Type B pancreatic cell (in vitro differentiated cells): ENCODE measurements around the gene SYT7. TPM values are rescaled to one million over a fixed set of nuclear protein-coding genes. Genes with fewer than 3 reads are reported as not detected.

ENCODE experiments used
- DNase-seq: peaks from one replicate; pipeline ENCODE4 v3.0.0; 2021; ENCODE audit warnings: mixed read lengths; ENCODE audit not compliant: unreplicated experiment; ENCODE audit errors: extremely low spot score
- H3K27ac Mint-ChIP-seq: 2 replicates; pipeline ENCODE4 v1.8.0; 2021; ENCODE audit warnings: mild to moderate bottlenecking, mixed read lengths
- H3K27me3 Mint-ChIP-seq: 2 replicates; pipeline ENCODE4 v1.8.0; 2021; ENCODE audit warnings: mixed read lengths
- H3K36me3 Mint-ChIP-seq: 2 replicates; pipeline ENCODE4 v1.8.0; 2021; ENCODE audit warnings: mixed read lengths
- H3K4me1 Mint-ChIP-seq: one replicate; pipeline ENCODE4 v1.8.0; 2021; ENCODE audit warnings: mixed read lengths; ENCODE audit not compliant: unreplicated experiment
- H3K4me3 Mint-ChIP-seq: 2 replicates; pipeline ENCODE4 v1.8.0; 2021; ENCODE audit warnings: mild to moderate bottlenecking, mixed read lengths
- H3K9me3 Mint-ChIP-seq: 2 replicates; pipeline ENCODE4 v1.8.0; 2021; ENCODE audit warnings: mixed read lengths
- total RNA-seq: library from RNA; stranded (reverse); gene quantifications from 2 replicates; pipeline ENCODE4 v1.2.1, GENCODE V29; 2021; ENCODE audit warnings: low replicate concordance
- TF ChIP-seq, protein P1 (sequence below): fragments of 200-600 bp; sonication (generic); conservative IDR thresholded peaks from 2 replicates; pipeline ENCODE4 v1.5.0; 2021; ENCODE audit warnings: antibody characterized with exemption, mild to moderate bottlenecking

The SYT7 gene
- total RNA-seq, 1 donor from 2014 or later = 26.5 TPM

DNA sequence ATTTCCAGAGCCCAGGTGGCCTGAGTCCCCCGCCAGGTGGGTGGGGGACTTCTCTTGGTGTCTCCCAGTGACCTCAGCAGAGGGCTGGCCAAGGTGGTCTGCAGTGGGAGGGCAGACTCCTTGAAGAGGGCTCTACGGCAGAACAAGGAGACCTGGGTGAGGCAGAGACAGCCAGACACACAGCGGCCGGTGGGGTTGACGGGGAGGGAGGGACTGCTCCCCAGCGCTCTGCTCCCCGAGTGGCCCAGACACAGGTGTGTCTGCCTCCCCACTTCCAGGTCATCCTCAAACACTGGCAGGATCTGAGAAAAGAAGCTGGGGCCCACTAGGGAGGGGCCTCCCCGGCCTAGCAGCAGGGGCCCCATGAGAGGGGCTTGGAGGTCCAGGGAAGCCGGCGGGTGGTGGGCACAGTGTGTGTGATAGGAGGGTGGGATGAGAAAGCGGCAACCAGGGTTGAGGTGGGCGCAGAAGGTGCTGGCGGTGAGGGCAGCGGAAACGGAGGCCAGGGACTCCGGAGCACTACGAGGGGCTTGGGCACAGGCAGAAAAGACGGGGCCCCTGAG, 30.1 kb downstream of the SYT7 start:
- no peak for DNase-seq
- TF ChIP-seq, protein P1, sequence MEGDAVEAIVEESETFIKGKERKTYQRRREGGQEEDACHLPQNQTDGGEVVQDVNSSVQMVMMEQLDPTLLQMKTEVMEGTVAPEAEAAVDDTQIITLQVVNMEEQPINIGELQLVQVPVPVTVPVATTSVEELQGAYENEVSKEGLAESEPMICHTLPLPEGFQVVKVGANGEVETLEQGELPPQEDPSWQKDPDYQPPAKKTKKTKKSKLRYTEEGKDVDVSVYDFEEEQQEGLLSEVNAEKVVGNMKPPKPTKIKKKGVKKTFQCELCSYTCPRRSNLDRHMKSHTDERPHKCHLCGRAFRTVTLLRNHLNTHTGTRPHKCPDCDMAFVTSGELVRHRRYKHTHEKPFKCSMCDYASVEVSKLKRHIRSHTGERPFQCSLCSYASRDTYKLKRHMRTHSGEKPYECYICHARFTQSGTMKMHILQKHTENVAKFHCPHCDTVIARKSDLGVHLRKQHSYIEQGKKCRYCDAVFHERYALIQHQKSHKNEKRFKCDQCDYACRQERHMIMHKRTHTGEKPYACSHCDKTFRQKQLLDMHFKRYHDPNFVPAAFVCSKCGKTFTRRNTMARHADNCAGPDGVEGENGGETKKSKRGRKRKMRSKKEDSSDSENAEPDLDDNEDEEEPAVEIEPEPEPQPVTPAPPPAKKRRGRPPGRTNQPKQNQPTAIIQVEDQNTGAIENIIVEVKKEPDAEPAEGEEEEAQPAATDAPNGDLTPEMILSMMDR = no peak
- Mint-ChIP-seq H3K27me3 (peaks cover 24% of the 10 kb centered on the region), H3K4me1 (peaks cover 37% of the 10 kb centered on the region), H3K27ac (no peak overlapping the region), H3K4me3 (no peak overlapping the region), H3K9me3 (no peaks in the 10 kb centered on the region), H3K36me3 (no peaks in the 10 kb centered on the region)

DNA sequence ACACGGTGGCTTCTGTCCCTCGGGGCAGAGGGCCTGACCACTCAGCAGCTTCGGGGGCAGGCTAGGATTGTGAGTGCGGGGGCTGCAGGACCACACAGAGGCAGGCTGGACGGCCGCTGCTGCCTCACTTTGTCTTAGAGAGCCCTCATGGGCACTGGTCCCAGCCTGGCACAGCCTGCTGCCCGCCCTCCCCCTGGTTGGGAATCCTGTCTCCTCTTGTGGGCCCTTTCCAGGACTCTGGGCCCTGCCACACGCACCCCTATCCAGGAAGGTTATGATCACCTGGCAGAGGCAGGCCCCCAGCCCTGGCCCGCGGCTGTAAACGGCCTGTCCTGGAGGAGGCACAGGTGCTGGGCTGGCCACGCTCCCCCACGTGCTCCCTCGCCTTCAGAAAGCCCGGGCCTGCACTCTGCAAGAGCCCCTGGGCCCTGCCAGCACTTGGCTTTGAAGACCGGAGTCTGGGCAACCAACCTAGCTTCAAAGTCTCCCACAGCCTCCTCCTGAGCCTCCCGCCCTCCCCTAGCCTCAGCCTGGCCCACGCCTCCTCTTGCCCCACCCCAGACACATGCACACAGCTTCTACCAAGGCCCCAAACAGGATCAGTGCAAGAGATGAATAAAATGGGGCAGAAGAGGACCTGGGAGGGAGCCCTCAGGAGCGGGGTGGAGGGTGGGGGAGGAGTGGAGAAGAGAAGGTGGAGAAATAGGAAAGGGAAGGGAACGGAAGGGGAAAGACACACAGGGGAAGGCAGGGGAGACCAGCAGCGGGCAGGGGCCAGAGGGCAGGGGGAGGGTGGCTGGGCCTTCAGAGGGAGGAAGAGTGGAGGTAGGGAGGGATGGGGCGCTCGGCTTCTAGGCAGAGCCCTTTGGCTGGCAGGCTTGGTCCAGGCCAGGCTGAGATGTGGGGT, 31.0 kb downstream of the SYT7 start:
- H3K27ac Mint-ChIP-seq = no peak overlapping the region
- no peak for DNase-seq
- TF ChIP-seq, protein P1 = no peak
- H3K36me3 Mint-ChIP-seq = no peaks in the 10 kb centered on the region
- no peak overlapping the region for H3K4me3 Mint-ChIP-seq
- no peaks in the 10 kb centered on the region for H3K9me3 Mint-ChIP-seq
- peaks cover 40% of the 10 kb centered on the region for H3K4me1 Mint-ChIP-seq
- H3K27me3 Mint-ChIP-seq = peaks cover 19% of the 10 kb centered on the region

DNA sequence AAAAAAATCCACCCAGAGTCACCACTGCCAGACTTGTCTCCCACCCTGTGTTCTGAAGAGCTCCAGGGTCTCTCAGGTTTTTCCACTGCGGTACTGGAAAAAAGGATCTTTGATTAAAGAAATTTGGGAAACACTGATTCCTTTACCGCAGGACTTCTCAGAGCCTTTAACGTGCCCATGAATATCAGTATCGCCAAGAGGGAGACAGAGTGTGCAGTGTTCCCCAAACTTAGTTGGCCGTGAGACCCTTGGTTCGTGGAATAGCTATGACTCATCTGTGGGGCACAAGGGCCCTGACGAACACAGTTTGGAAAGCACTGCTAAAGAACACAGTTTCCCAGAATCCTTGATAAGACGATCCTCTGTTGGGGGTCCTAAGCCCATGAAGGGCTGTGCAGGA, 31.7 kb downstream of the SYT7 start:
- no peaks in the 10 kb centered on the region for H3K9me3 Mint-ChIP-seq
- no peak overlapping the region for H3K4me3 Mint-ChIP-seq
- TF ChIP-seq, protein P1 = no peak
- no peaks in the 10 kb centered on the region for H3K36me3 Mint-ChIP-seq
- H3K4me1 Mint-ChIP-seq = peaks cover 35% of the 10 kb centered on the region
- H3K27ac Mint-ChIP-seq = no peak overlapping the region
- no peak for DNase-seq
- peaks cover 14% of the 10 kb centered on the region for H3K27me3 Mint-ChIP-seq

DNA sequence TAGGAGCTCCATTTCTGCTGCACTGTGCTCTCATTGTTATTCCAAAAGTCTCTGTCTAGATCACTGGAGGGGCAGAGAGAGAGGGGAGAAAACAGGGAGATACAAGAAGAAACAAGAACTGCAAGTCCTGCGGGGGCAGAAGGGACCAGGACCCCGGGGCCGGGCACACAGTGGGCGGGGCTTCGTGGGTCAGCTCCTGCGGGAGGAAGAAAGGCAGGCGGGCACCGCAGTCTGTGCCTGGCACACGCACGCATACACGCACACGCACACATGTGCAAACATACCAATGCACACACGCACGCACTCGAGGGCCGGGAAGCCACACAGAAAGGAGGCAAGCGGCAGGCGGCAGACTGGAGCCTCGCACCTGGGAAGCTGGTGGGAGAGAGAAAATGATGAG, 33.6 kb downstream of the SYT7 start:
- H3K27me3 Mint-ChIP-seq = no peaks in the 10 kb centered on the region
- peaks cover 16% of the 10 kb centered on the region for H3K4me1 Mint-ChIP-seq
- H3K36me3 Mint-ChIP-seq = no peaks in the 10 kb centered on the region
- no peak overlapping the region for H3K27ac Mint-ChIP-seq
- H3K4me3 Mint-ChIP-seq = no peak overlapping the region
- DNase-seq = no peak
- TF ChIP-seq, protein P1 = no peak
- H3K9me3 Mint-ChIP-seq = no peaks in the 10 kb centered on the region

DNA sequence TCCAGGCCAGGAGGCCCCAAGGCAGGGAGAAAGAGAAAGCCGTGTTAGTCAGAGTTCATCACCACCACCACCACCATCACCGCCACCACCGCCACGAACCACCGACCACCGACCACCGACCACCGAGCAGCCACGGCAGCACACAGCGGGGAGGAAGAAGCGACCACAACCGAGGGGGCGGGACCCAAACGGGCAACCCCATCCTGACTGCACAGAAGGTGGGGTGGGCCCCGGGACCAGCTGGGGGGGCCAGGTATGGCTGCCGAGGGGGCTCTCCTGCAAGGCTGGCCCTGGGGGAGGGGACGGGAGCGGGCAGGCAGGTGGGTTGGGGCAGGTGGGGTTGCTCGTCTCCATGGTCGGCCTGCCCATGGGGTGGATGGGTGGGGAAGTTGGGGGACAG, 34.2 kb downstream of the SYT7 start:
- no peaks in the 10 kb centered on the region for H3K9me3 Mint-ChIP-seq
- no peak overlapping the region for H3K27ac Mint-ChIP-seq
- no peaks in the 10 kb centered on the region for H3K27me3 Mint-ChIP-seq
- no peaks in the 10 kb centered on the region for H3K36me3 Mint-ChIP-seq
- H3K4me1 Mint-ChIP-seq = peaks cover 19% of the 10 kb centered on the region
- no peak for DNase-seq
- TF ChIP-seq, protein P1 = no peak
- H3K4me3 Mint-ChIP-seq = no peak overlapping the region
